Measurements from ENCODE around the gene CCDC39. TPM values are rescaled to one million over a fixed set of nuclear protein-coding genes. Genes with fewer than 3 reads are reported as not detected.

CCDC39 gene
- under 0.01 TPM in 1 of 2 replicates, not detected in the other for total RNA-seq

DNA sequence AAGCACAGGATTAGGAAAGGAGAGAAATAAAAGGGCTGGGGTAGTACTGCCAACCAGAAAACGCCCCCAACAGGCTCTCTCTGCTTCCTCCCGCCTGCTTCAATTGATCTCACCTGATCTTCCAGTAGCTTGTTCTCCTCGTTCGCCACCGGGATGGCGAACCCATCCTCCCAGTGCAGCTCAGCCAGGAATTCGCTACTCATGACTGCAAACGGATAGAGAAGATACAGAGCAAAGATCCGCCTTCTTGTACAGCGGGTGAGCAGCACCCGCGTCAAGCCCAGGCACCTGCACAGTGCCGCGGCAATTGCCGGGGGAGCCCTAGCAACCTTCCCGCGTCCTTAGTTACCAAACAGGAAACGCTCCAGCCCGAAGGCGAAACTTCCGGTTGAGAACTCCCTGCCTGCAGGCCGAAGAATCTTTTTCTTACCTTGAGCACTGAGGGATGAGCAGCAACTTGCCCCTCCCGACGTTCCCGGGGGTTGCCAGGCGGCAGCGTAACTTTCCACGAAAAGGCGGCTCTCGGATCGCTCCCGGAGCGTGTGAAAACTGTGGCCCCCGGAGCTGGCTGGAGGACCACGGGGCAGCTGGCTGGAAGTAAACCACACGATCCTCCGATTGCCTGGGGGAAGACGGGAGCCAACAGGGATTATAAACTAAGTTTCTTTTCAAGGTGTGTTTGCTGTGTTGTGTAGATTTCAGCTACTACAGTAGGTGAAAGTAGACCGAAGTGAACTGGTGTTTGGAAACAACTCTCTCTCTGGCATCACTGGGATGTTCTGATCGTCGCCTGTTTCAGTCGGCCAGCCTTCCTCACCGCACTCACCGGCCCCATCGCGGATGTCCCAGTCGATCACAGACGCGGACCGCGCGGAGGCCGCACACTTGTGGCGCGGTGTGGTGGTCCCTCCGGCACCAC is at the start of gene CCDC39:
CCDC39 (minus strand) TSS at position 312 of the 919 bp plus-strand sequence; CDS start at position 203, 109 bp downstream.

DNA sequence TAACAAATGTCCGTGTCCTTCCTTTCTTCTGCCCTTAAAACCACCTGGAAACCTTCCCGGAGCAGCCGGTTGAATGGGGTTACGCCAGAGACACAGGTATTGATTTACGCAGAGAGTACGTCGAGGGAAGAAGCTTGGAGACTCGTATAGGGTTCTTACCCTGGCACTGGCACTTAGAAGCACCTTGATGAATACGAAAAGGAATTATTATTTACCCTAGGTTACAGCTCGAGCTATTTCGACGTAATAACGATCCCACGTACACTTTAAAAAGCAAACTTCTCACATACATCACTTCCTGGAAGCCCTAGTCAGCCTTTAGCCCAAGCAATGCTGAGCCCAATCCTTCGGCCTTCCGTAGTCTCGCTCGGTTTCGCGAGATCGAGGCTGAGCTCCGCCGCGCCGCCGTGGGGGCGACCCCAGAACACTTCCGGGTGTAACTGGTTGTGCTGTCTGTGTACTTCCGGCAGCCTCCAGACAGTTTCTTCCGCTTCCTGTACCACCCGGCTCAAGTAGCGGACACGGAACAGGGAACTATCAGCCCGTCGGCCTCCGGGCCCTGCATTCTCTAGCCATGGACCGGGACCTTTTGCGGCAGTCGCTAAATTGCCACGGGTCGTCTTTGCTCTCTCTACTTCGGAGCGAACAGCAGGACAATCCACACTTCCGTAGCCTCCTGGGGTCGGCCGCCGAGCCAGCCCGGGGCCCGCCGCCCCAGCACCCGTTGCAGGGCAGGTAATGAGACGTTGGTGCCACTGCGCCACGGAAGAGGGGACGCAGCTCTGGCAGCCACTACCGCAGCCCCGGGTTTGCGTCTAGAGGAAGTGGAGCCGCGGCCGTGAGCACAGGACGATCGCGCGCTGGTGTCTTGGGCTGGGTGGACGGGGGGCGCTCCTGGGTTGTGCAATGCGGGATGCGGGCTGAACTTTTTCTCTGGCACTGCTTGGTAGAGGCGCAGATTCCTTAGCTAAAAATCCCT is 77.3 kb downstream of the CCDC39 start, which contains the start of gene TTC14:
TTC14 (plus strand) TSS at position 476 of the 979 bp plus-strand sequence; CDS start at position 575, 99 bp downstream.

Other genes starting within 250 kb of the CCDC39 start
- gene TTC14, start 77.3 kb downstream of the CCDC39 start, total RNA-seq: 22.3 and 41.8 TPM in 2 replicates
- gene FXR1, start 233.2 kb upstream of the CCDC39 start, total RNA-seq: 166 and 217 TPM in 2 replicates